ENCODE measurements around the gene PRKCE.

PRKCE gene

DNA sequence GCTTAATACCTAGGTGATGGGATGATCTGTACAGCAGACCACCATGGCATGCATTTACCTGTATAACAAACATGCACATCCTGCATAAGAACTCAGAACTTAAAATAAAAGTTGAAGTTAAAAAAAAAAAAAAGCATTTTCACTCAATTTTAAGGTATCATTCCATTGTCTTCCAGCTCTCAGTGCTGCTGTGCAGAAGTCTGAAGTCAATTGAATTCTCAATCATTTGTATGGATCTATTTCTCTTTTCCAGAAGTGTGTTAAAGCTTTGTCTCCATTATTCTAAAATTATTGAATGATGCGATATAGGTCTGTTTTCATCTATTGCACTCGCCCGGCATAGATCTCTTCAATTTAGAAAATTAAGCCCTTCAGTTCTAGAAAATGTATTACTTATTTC, 443.2 kb downstream of the PRKCE start:
- DNase-seq, result no peak

DNA sequence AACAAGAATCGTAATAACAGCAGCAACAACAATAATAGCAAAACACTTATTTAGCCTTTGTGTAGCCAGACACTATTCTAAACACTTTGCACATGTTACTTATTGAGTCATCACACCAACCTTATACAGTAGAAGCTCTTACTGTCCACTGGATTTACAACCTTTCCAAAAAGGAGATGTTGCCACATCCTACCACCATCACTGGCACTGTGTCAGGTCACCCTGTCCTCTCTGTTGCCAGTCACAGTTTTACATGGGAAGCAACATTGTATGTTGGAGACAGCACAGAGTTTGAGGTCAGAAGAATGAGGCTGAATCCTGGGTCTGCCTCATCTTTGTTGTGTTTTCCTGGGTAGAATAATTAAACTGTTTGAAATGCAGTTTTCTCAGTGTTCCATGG, 444.4 kb downstream of the PRKCE start:
- DNase-seq, result no peak

DNA sequence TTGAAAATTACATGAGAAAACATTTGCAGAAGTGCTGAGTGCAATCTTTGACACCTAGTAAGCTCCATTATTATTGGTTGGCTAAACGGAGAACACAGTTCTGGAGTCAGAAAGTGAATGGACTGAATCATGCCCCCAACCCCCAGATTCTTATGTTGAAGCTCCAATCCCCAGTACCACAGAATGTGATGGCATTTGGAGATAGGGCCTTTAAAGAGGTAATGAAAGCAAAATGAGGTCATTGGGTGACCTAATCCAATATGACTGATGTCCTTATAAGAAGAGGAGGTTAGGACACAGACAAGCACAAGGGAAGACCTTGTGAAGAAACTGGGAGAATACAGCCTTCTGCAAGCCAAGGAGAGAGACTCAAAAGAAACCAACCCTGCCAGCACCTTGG, 444.8 kb downstream of the PRKCE start:
- no peak for DNase-seq

DNA sequence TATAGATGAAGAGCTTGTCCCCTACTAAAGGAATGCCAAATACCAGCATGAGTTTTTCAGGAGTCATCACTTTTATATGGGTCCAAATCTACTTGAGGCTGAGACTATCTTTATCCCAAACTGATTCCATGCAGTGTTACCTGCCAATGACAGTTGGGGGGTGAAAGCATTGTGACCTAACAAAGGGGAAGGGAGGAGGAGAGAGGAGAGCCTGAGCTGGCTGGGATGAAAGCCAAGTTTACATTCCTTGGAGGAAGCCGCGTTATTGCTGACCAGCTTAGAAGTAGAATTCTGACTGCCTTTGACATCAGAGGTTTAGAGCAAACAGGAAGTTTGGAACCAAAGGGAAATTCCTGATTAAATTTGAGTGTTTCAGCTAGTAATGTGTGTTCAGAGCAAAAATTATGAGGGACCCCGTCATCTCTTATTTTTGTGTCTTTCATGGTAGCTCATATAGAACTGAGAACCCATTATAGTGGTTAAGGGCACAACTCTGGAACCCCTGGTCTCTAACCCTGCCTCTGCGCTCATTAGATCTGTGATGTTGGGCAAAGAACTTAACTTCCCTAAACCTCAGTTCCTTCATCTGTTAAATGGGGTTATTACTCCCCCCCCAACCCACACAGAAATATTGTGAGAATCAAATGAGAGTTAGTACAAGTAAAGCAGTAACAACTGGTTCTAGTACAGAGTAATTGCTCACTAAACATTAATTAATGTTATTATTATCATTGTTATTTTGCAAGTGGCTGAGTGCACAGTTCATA, 446.4 kb downstream of the PRKCE start:
- DNase-seq, result no peak

- DNase-seq, result peak in 1 of 5 experiments; percentile 73
Observed at GRCh38 chr2:46098621-46099062, 447.2 kb downstream of the PRKCE start.

GRCh38 chr2:46101557-46102220, 450.2 kb downstream of the PRKCE start:
- no peak for DNase-seq

GRCh38 chr2:46106690-46107089, 455.2 kb downstream of the PRKCE start:
- no peak for DNase-seq

DNA sequence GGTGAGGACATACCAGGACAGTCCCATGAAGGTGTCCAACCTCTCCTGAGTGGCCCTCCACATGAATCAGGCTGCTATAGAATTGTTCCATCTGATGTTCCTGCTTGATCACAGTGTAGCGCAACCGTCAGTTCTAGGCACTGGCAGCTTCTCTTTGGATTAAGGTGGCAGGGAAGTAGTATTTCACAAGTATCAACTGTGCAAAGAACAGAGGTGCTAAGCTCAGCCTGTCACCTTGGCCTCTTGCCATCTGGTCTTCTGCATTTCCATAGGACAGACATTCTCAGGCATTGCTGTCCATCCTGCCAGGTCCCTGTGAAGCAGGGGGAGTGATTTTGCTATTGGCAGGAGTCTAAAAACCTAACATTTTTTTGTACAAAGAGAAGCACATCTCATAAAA, 463.5 kb downstream of the PRKCE start:
- no peak for DNase-seq

DNA sequence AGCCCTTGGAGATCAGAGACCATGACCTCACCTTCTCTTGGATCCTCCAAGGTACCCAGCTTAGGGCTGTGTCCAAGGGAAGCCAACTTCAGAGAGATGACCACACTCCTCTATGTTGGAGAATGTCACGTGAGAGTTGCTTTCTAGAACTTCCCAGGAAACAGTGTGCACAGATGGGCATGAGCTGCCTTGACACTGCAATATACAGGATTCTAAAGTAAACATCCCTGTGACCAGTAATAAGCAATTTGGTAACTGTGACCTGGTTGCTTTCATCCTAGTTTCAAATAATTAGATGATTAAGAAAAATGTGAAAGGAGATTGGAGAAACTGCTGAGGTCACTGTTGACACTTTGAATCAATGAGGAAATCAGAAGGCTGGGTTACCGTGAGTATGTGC, 464.7 kb downstream of the PRKCE start:
- no peak for DNase-seq

DNA sequence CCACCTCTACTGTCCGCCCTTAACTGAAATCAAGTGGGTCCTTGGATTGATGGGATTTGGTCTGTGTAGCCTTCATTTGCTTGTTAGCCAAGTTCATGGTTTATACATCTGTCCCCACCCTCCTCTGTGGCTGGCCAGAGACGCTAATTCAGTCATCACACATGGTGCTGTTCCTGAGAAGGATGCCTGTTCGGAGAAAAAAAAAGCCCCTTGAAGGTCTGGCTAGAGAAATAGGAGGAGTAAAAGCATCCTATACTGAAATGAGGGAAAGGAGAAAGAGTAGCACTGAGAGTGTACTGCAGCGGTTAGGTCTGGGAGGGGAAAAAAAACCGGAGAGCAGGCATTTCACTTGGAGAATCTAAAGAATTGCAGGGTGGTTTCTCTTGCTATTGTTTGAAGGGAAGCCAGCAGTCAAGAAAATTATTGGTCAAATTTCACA, 465.1 kb downstream of the PRKCE start:
- no peak for DNase-seq

GRCh38 chr2:46117379-46117778, 465.9 kb downstream of the PRKCE start:
- no peak for DNase-seq

GRCh38 chr2:46117994-46118393, 466.5 kb downstream of the PRKCE start:
- DNase-seq, result no peak

DNA sequence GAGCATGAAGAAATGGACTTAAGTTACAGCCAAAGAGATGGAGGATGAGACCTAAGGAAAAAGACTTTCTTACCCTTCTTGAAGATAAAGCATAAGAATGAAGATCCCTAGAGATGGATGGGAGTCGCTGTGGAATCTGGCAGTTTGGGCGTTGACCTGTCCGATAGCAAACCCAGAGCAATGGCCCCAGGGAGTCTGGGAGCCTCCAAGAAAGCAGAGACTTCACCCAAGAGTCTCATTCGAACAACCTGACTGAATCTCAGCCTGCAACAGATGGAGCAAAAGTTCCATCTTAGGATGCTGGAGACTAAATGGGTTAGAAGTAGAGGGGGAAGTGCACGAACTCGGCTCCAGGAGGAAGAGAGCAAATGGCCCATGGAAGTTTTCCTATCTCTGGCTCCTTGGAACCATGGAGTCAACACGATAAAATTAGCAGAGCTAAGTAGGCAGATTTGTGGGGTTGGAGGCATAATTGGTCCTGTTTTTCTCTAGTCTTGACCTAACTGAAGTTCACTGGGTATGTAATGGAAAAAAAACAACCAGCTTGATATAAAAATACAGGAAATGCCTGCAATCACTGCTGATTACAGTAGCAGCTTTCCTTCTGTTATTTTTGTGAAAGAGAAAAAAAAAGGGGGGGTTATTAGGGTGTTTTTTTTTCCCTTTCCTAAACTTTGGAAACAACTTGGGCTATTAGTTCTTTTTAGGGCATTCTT, 467.3 kb downstream of the PRKCE start:
- DNase-seq, result no peak

DNA sequence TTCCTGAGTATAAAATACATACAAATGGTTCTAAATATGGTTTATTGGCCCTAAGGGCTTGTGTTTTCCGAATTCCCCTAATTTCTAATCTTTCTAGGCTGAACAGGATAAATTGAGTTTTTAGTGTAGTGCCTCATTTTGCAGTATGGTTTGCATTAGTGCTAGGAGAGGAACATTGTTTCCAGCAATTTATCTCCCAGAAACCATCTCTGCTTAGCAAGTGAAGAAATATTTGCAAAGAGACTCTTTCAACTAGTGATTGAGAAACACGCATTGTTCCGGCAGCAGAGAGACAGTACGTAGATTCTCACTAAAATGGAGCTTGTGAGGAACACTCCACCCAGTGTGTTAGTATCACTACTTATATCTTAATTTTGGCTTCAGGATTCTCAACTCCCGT, 468.0 kb downstream of the PRKCE start:
- no peak for DNase-seq

DNA sequence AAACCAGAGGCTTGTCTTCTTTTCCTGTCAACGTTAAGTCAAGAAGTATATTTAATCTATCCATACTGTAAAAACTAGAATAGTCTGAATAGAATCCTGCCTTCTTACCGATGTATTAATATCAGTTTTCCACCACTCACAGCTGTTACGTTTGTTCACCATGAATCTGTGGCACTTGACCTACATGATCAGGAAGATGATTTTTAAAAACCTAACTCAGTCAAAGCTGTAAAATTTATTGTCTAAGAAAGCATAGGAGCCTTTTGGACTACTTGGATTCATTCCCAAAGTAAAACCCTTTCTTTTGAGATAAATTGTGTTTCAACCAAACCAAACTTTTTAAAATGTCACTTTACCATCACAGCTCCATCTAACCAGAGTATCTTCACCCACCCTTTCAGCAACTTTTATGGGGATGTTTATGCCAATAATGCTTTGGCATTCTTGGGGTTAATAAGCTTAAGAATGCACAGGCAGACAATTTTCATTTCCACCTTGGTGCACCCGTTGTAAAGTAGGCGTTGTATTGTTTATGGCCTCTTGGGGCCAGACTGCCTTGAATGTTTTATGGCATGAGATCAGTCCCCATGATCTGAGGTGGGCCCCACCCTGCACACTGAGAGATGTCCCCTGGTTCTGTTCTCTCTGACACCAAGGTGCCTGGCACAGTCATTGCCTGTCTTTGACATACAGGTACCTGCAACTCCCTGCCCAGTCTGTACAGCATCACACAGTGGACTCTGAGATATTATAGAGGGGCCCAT, 469.5 kb downstream of the PRKCE start:
- no peak for DNase-seq

GRCh38 chr2:46122318-46122976, 471.0 kb downstream of the PRKCE start:
- DNase-seq, result no peak

GRCh38 chr2:46123013-46123412, 471.5 kb downstream of the PRKCE start:
- no peak for DNase-seq

GRCh38 chr2:46125798-46126197, 474.3 kb downstream of the PRKCE start:
- DNase-seq, result no peak

GRCh38 chr2:46126571-46126970, 475.1 kb downstream of the PRKCE start:
- DNase-seq, result no peak

- no peak for DNase-seq
Observed at GRCh38 chr2:46127176-46127575, 475.7 kb downstream of the PRKCE start.

DNA sequence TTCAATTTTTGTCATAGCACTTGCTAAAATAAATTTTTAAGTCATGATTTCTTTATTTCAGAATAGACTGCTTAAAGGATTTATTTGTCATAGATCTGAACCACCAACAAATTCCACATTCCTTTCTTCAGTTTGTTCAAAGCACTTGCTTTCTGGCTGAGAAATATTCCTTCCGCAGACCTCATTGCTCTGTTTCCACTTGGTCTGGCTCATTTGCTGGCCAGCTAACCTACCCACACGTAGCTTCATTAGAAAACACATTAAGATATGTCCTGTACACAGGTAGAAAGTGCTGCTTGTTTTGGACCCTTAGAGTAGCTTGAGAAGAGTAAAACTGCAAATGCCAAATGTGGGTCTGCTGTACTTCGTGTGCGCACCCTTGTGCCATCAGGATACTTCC, 479.0 kb downstream of the PRKCE start:
- DNase-seq, result no peak

DNA sequence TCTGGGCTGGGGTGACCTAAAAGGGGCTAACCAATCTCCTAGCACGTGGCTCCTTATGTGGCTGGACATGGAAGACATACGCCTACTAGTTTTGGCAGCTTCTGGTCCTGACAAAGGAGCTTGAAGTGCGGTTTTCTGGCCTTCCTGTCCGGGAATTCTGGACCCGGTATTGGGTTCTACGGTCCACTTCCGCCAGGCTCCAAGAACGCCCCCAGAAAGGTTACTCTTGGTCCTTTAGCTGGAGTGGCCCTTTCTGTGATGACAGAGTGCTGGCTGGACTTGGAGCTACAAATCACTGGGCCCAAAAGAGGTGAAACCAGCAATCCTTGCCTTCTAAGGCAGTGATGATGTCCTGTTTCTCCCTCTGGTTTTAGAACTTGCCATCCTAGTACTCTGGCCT, 481.5 kb downstream of the PRKCE start:
- no peak for DNase-seq
